HL-60 (cell line): ENCODE results near the gene RICTOR.

ENCODE experiments used
- DNase-seq, 2 experiments: peaks; one replicate each; pipeline ENCODE4 v3.0.0-alpha.2; 2010 to 2020; ENCODE audit warnings: low read depth in 1 of 2, low spot score in 1 of 2
- H3K27ac ChIP-seq: fragments of 250-450 bp; sonication (Bioruptor Pico); replicated peaks from 2 replicates; pipeline ENCODE4 v1.5.1; 2020; ENCODE audit warnings: mild to moderate bottlenecking, moderate library complexity
- H3K27me3 ChIP-seq: fragments of 250-450 bp; sonication (Bioruptor Pico); 2 replicates; pipeline ENCODE4 v1.5.1; 2021; ENCODE audit warnings: mild to moderate bottlenecking, moderate library complexity; ENCODE audit not compliant: insufficient read depth, poor library complexity, severe bottlenecking
- H3K4me3 ChIP-seq: replicated peaks from 2 replicates; pipeline ENCODE4 v1.5.1; 2011; ENCODE audit warnings: mild to moderate bottlenecking, control low read depth, low read length; ENCODE audit not compliant: insufficient read depth
- GABPA ChIP-seq: IDR thresholded peaks from 2 replicates; pipeline ENCODE4 v1.6.1; 2012; ENCODE audit warnings: low read depth
- POLR2AphosphoS5 ChIP-seq: IDR thresholded peaks from 2 replicates; pipeline ENCODE4 v1.6.1; 2012; ENCODE audit warnings: low read depth
- SPI1 ChIP-seq: IDR thresholded peaks from 2 replicates; pipeline ENCODE4 v1.6.1; 2012; ENCODE audit warnings: low read depth, mild to moderate bottlenecking, borderline replicate concordance
- TF ChIP-seq, protein P1 (sequence below): IDR thresholded peaks from 2 replicates; pipeline ENCODE4 v1.6.1; 2012; ENCODE audit warnings: low read depth; ENCODE audit not compliant: insufficient replicate concordance
- TF ChIP-seq, protein P2 (sequence below): IDR thresholded peaks from one replicate; pipeline ENCODE4 v1.5.1; 2011; ENCODE audit warnings: low read length, control low read depth, inconsistent platforms; ENCODE audit not compliant: insufficient read depth

The RICTOR gene

DNA sequence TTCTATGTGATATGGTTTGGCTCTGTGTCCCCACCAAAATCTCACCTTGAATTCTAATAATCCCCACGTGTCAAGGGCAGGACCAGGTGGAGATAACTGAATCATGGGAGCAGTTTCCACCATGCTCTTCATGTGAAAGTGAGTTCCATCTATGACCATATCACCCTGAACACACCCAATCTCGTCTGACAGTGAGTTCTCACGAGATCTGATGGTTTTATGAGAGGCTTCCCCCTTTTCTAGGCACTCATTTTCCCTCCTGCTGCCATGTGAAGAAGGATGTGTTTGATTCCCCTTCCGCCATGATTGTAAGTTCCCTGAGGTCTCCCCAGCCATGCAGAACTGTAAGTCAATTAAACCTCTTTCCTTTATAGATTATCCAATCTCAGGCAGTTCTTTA is 64.2 kb downstream of the RICTOR start:
- no peak for DNase-seq
- TF ChIP-seq SPI1: no peak
- no peak for TF ChIP-seq POLR2AphosphoS5
- TF ChIP-seq, protein P1, sequence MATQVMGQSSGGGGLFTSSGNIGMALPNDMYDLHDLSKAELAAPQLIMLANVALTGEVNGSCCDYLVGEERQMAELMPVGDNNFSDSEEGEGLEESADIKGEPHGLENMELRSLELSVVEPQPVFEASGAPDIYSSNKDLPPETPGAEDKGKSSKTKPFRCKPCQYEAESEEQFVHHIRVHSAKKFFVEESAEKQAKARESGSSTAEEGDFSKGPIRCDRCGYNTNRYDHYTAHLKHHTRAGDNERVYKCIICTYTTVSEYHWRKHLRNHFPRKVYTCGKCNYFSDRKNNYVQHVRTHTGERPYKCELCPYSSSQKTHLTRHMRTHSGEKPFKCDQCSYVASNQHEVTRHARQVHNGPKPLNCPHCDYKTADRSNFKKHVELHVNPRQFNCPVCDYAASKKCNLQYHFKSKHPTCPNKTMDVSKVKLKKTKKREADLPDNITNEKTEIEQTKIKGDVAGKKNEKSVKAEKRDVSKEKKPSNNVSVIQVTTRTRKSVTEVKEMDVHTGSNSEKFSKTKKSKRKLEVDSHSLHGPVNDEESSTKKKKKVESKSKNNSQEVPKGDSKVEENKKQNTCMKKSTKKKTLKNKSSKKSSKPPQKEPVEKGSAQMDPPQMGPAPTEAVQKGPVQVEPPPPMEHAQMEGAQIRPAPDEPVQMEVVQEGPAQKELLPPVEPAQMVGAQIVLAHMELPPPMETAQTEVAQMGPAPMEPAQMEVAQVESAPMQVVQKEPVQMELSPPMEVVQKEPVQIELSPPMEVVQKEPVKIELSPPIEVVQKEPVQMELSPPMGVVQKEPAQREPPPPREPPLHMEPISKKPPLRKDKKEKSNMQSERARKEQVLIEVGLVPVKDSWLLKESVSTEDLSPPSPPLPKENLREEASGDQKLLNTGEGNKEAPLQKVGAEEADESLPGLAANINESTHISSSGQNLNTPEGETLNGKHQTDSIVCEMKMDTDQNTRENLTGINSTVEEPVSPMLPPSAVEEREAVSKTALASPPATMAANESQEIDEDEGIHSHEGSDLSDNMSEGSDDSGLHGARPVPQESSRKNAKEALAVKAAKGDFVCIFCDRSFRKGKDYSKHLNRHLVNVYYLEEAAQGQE: no peak
- TF ChIP-seq, protein P2, sequence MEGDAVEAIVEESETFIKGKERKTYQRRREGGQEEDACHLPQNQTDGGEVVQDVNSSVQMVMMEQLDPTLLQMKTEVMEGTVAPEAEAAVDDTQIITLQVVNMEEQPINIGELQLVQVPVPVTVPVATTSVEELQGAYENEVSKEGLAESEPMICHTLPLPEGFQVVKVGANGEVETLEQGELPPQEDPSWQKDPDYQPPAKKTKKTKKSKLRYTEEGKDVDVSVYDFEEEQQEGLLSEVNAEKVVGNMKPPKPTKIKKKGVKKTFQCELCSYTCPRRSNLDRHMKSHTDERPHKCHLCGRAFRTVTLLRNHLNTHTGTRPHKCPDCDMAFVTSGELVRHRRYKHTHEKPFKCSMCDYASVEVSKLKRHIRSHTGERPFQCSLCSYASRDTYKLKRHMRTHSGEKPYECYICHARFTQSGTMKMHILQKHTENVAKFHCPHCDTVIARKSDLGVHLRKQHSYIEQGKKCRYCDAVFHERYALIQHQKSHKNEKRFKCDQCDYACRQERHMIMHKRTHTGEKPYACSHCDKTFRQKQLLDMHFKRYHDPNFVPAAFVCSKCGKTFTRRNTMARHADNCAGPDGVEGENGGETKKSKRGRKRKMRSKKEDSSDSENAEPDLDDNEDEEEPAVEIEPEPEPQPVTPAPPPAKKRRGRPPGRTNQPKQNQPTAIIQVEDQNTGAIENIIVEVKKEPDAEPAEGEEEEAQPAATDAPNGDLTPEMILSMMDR: no peak
- no peak for TF ChIP-seq GABPA
- H3K27me3 ChIP-seq: no peaks in the 10 kb centered on the region
- H3K4me3 ChIP-seq: no peak overlapping the region
- no peak overlapping the region for H3K27ac ChIP-seq

DNA sequence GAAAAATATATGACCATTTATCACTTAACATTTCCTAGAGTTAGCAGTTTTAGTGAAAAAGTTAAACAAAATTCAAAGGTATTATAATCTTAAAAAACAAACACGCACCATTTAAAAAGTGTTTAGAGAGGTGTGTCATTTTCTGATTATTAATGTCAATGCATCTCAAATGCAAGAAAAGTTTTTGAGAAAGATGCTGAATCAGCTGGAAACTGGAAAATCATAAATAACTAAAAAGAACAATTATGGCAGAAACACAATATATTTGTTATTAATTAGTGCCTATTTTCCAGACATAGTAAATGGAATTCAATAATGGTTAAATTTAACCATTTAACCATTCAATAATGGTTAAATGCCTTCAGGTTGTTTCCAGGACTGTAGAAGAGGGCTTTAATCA is 64.9 kb downstream of the RICTOR start:
- H3K27me3 ChIP-seq: no peaks in the 10 kb centered on the region
- H3K27ac ChIP-seq: no peak overlapping the region
- DNase-seq: no peak
- TF ChIP-seq POLR2AphosphoS5: no peak
- TF ChIP-seq SPI1: no peak
- TF ChIP-seq, protein P1: no peak
- no peak for TF ChIP-seq GABPA
- TF ChIP-seq, protein P2: no peak
- H3K4me3 ChIP-seq: no peak overlapping the region

DNA sequence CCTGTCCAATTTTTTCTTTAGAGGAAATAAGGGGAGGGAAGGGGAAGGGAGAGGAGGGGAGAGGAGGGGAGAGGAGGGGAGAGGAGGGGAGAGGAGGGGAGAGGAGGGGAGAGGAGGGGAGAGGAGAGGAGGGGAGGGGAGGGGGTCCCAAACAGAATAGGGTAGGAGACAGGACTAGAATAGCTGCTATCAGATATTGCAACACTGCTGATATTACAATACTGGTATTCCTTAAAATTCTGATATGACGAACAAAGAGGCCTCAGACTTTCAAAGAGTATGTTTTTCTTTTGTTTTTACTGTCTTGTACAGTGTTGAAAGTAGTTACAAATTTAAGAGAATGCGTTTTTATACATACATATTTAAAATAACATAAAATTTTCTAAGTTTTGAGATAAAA is 67.5 kb downstream of the RICTOR start:
- H3K4me3 ChIP-seq: no peak overlapping the region
- no peaks in the 10 kb centered on the region for H3K27me3 ChIP-seq
- TF ChIP-seq GABPA (no peak), POLR2AphosphoS5 (no peak), SPI1 (no peak)
- TF ChIP-seq, protein P1: no peak
- TF ChIP-seq, protein P2: no peak
- no peak overlapping the region for H3K27ac ChIP-seq
- no peak for DNase-seq
